SK-N-SH (cell line): ENCODE measurements around the gene IDI2. TPM values are rescaled to one million over a fixed set of nuclear protein-coding genes. Genes with fewer than 3 reads are reported as not detected.

Source experiments
- CTCF ChIA-PET: fragments of 300-600, 350-600 bp; formaldehyde crosslinking; extraction: SDS; loops from one replicate; lab custom pipeline; 2021; lab: Yijun Ruan, JAX
- POLR2A ChIA-PET: fragments of 350-600 bp; sonication (Branson Sonifier 250); formaldehyde crosslinking; extraction: SDS; loops from one replicate; lab custom pipeline; 2020; ENCODE audit warnings: antibody characterized with exemption, inconsistent platforms; lab: Yijun Ruan, JAX
- DNase-seq: peaks from one replicate; pipeline ENCODE4 v3.0.0; 2012
- H2AFZ ChIP-seq: fragments of 200-600 bp; sonication (generic); 2 replicates; pipeline ENCODE4 v1.8.1; 2016; ENCODE audit warnings: antibody characterized with exemption, mild to moderate bottlenecking, low read depth
- H3F3A ChIP-seq: fragments of 200-600 bp; sonication (generic); replicated peaks from 2 replicates; pipeline ENCODE3; 2016; ENCODE audit warnings: antibody characterized with exemption, mild to moderate bottlenecking; ENCODE audit not compliant: insufficient read depth
- H3K27ac ChIP-seq, 2 experiments: fragments of 200-500 bp in 1 of 2; fragments of 200-600 bp in 1 of 2; sonication (Bioruptor generic) in 1 of 2; sonication (generic), shearing (Covaris generic) in 1 of 2; 2 replicates each; pipeline versions ENCODE4 v1.5.1 to v1.6.1; 2014 to 2016; ENCODE audit warnings: low read depth in 2 of 2, inconsistent platforms in 1 of 2, low read length in 1 of 2, mild to moderate bottlenecking in 1 of 2, mixed read lengths in 1 of 2
- H3K27me3 ChIP-seq: fragments of 200-600 bp; sonication (generic), shearing (Covaris generic); 2 replicates; pipeline ENCODE4 v1.6.1; 2016; ENCODE audit warnings: mixed run types; ENCODE audit not compliant: insufficient read depth
- H3K36me3 ChIP-seq, 2 experiments: fragments of 200-500 bp in 1 of 2; fragments of 200-600 bp in 1 of 2; sonication (Bioruptor generic) in 1 of 2; sonication (generic) in 1 of 2; replicated peaks in 1 of 2; 2 replicates each; pipeline versions ENCODE3 to v1.5.1; 2014 to 2016; ENCODE audit warnings: low read length in 1 of 2, mild to moderate bottlenecking in 1 of 2; ENCODE audit not compliant: insufficient read depth in 2 of 2, control insufficient read depth in 1 of 2
- H3K4me1 ChIP-seq, 2 experiments: fragments of 200-500 bp in 1 of 2; fragments of 200-600 bp in 1 of 2; sonication (Bioruptor generic) in 1 of 2; sonication (generic), shearing (Covaris generic) in 1 of 2; 2 replicates each; pipeline versions ENCODE4 v1.5.1 to v1.6.1; 2014 to 2016; ENCODE audit warnings: low read depth in 1 of 2, low read length in 1 of 2, mixed run types in 1 of 2; ENCODE audit not compliant: insufficient read depth in 2 of 2, control insufficient read depth in 1 of 2
- H3K4me2 ChIP-seq: fragments of 200-600 bp; sonication (generic), shearing (Covaris generic); 2 replicates; pipeline ENCODE4 v1.6.1; 2017; ENCODE audit warnings: mixed run types
- H3K4me3 ChIP-seq, 2 experiments: fragments of 200-500 bp in 1 of 2; fragments of 200-600 bp in 1 of 2; sonication (Bioruptor generic) in 1 of 2; sonication (generic), shearing (Covaris generic) in 1 of 2; 2 replicates each; pipeline versions ENCODE4 v1.5.1 to v1.8.1; 2014 to 2016; ENCODE audit warnings: low read depth in 2 of 2, inconsistent platforms in 1 of 2, low read length in 1 of 2, mild to moderate bottlenecking in 1 of 2, mixed read lengths in 1 of 2, moderate library complexity in 1 of 2
- H3K79me2 ChIP-seq: fragments of 200-600 bp; sonication (generic); 2 replicates; pipeline ENCODE4 v1.8.1; 2017; ENCODE audit warnings: mild to moderate bottlenecking; ENCODE audit not compliant: insufficient read depth
- H3K9ac ChIP-seq: fragments of 200-600 bp; sonication (generic); 2 replicates; pipeline ENCODE4 v1.6.1; 2017; ENCODE audit warnings: mixed run types
- H3K9me2 ChIP-seq: fragments of 200-600 bp; sonication (generic); 2 replicates; pipeline ENCODE4 v1.6.1; 2017; ENCODE audit warnings: mixed run types
- H3K9me3 ChIP-seq: fragments of 200-600 bp; sonication (generic); 2 replicates; pipeline ENCODE4 v1.6.1; 2017; ENCODE audit warnings: mixed run types, mild to moderate bottlenecking, moderate library complexity
- H4K20me1 ChIP-seq: fragments of 200-600 bp; sonication (generic); 2 replicates; pipeline ENCODE4 v1.6.1; 2017; ENCODE audit warnings: mild to moderate bottlenecking, mixed run types; ENCODE audit not compliant: insufficient read depth
- CTCF ChIP-seq: fragments of 200-600 bp; sonication (generic); IDR thresholded peaks from 2 replicates; pipeline ENCODE4 v1.6.1; 2017; ENCODE audit warnings: antibody characterized with exemption, mild to moderate bottlenecking, moderate library complexity
- ELF1 ChIP-seq: IDR thresholded peaks from 2 replicates; pipeline ENCODE4 v1.4.0; 2012
- EP300 ChIP-seq, 2 experiments: IDR thresholded peaks; 2 replicates each; pipeline versions ENCODE4 v1.4.0 to v1.6.1; 2012; ENCODE audit warnings: borderline replicate concordance in 1 of 2, low read depth in 1 of 2, low read length in 1 of 2
- EZH2phosphoT487 ChIP-seq: fragments of 200-600 bp; sonication (generic); IDR thresholded peaks from 2 replicates; pipeline ENCODE4 v1.6.1; 2017; ENCODE audit warnings: low read depth, mixed run types, mild to moderate bottlenecking, antibody characterized with exemption, moderate library complexity, borderline replicate concordance
- FOSL2 ChIP-seq: IDR thresholded peaks from 2 replicates; pipeline ENCODE4 v1.4.0; 2012; ENCODE audit warnings: low read depth, mild to moderate bottlenecking, moderate library complexity, borderline replicate concordance
- FOXJ3 ChIP-seq: sonication (generic); formaldehyde crosslinking; IDR thresholded peaks from 2 replicates; pipeline ENCODE4 v1.5.1; 2020; ENCODE audit warnings: mild to moderate bottlenecking, missing genetic modification reagents
- IRF3 ChIP-seq: fragments of 150-350 bp; IDR thresholded peaks from 2 replicates; pipeline ENCODE4 v1.6.1; 2016; ENCODE audit warnings: mild to moderate bottlenecking, low read depth, low read length
- MAX ChIP-seq: IDR thresholded peaks from 2 replicates; pipeline ENCODE4 v1.4.0; 2012; ENCODE audit warnings: low read depth
- MEF2A ChIP-seq: IDR thresholded peaks from 2 replicates; pipeline ENCODE4 v1.4.0; 2012; ENCODE audit warnings: low read depth, borderline replicate concordance
- MXI1 ChIP-seq: IDR thresholded peaks from 2 replicates; pipeline ENCODE4 v1.6.1; 2012; ENCODE audit warnings: mild to moderate bottlenecking, low read depth, low read length, improper control_type of control experiment
- PBX3 ChIP-seq: IDR thresholded peaks from 2 replicates; pipeline ENCODE4; 2012
- RAD21 ChIP-seq: IDR thresholded peaks from 2 replicates; pipeline ENCODE4 v1.6.1; 2012; ENCODE audit warnings: mild to moderate bottlenecking, low read length
- SMC3 ChIP-seq: IDR thresholded peaks from 2 replicates; pipeline ENCODE4 v1.6.1; 2012; ENCODE audit warnings: low read depth, low read length, improper control_type of control experiment
- TAF1 ChIP-seq: IDR thresholded peaks from 2 replicates; pipeline ENCODE4 v1.6.1; 2012; ENCODE audit warnings: low read depth, mild to moderate bottlenecking, low read length, moderate library complexity, borderline replicate concordance
- TCF12 ChIP-seq: IDR thresholded peaks from 2 replicates; pipeline ENCODE4 v1.4.0; 2012
- USF1 ChIP-seq: IDR thresholded peaks from 2 replicates; pipeline ENCODE4 v1.4.0; 2012; ENCODE audit warnings: low read depth, borderline replicate concordance
- USF2 ChIP-seq: fragments of 150-350 bp; IDR thresholded peaks from 2 replicates; pipeline ENCODE4 v1.6.1; 2017; ENCODE audit warnings: antibody characterized with exemption, low read length, low read depth, borderline replicate concordance
- WGBS: methylation state at CpG from one replicate; pipeline ENCODE4 v1.1.6; 2017; ENCODE audit warnings: low lambda C conversion rate; 5-methylcytosine and 5-hydroxymethylcytosine counted together
- polyA plus RNA-seq, 3 experiments: library from polyadenylated mRNA; depleted of rRNA; stranded (reverse); fragments of >200 nt; gene quantifications; 2 replicates each; pipeline ENCODE4 v1.2.3, GENCODE V29; 2012

IDI2 gene
- not detected in 2 replicates for polyA plus RNA-seq (2012; rRNA removed)
- not detected in 2 replicates for polyA plus RNA-seq (2012; cell fraction: cytosol; rRNA removed)
- polyA plus RNA-seq (2012; cell fraction: nucleus; rRNA removed), result not detected in 2 replicates

GRCh38 chr10:1025683-1026082 is at the start of gene IDI2:
IDI2 (minus strand) TSS chr10:1025859; CDS start chr10:1024723, 1,136 bp downstream.
- Histone ChIP-seq H3K27me3 (no peaks in the 10 kb centered on the region), H3K4me3 (no peak within 1 kb of the TSS), H3K27ac (no peak within 1 kb of the TSS), H3F3A (no peaks in the 10 kb centered on the region), H3K79me2 (no peaks in the 10 kb centered on the region), H3K9me3 (no peaks in the 10 kb centered on the region)
- TF ChIP-seq FOXJ3 (CRISPR knock-in tag) (no peak), IRF3 (no peak), MXI1 (no peak), MAX (no peak), CTCF (no peak), TAF1 (no peak), RAD21 (no peak), PBX3 (no peak)
- TF ChIP-seq, all 33 proteins: peak for 0
- Histone ChIP-seq H3K4me2 (no peak within 1 kb of the TSS), H3K36me3 (peaks cover 0 to 2% of the 10 kb centered on the region in 2 experiments), H4K20me1 (no peaks in the 10 kb centered on the region), H2AFZ (no peak within 1 kb of the TSS), H3K9me2 (no peaks in the 10 kb centered on the region), H3K9ac (no peak within 1 kb of the TSS), H3K4me1 (peaks cover 0 to 3% of the 10 kb centered on the region in 2 experiments; a peak in 2 of 4 replicates)
- WGBS, result 57% methylated on average over 1 of the region's 1 CpG
- ChIA-PET POLR2A (no interaction called here), CTCF (interaction anchor here (0.7 kb wide), 1 partner anchor 36 kb away, joined by 4 read pairs; no protein-coding TSS in a partner anchor)
- DNase-seq, result no peak

GRCh38 chr10:1074748-1075308 is 49.2 kb upstream of the IDI2 start:
- no peak overlapping the region for H3K9ac ChIP-seq
- CTCF ChIA-PET, result interaction anchor here (0.6 to 1.2 kb wide), 3 partner anchors 9 to 87 kb away, joined by 3 to 4 read pairs (median 3); partner anchors contain the start of gene GTPBP4
- H3K4me3 ChIP-seq, result no peak overlapping the region
- peak; percentile 32 for DNase-seq
- no peaks in the 10 kb centered on the region for H3K4me1 ChIP-seq
- 96% methylated on average over 18 of the region's 18 CpGs for WGBS
- H3K36me3 ChIP-seq, result peaks cover 24 to 31% of the 10 kb centered on the region in 2 experiments
- H3K27ac ChIP-seq, result no peak overlapping the region
- peaks cover 34% of the 10 kb centered on the region for H3K79me2 ChIP-seq
- H3F3A ChIP-seq, result peaks cover 4% of the 10 kb centered on the region
- POLR2A ChIA-PET, result interaction anchor here (1.1 kb wide), 1 partner anchor 87 kb away, joined by 3 read pairs; no protein-coding TSS in a partner anchor
- H3K4me2 ChIP-seq, result no peak overlapping the region
- H3K9me2 ChIP-seq, result no peaks in the 10 kb centered on the region
- no peak overlapping the region for H2AFZ ChIP-seq
- no peaks in the 10 kb centered on the region; the same call in 1 of the 2 replicates for H4K20me1 ChIP-seq
- H3K27me3 ChIP-seq, result no peaks in the 10 kb centered on the region
- H3K9me3 ChIP-seq, result no peaks in the 10 kb centered on the region
- TF ChIP-seq EZH2phosphoT487 (no peak), MXI1 (no peak), CTCF (peak; percentile 34), USF2 (no peak), ELF1 (no peak), FOSL2 (no peak), SMC3 (no peak), TCF12 (no peak), MEF2A (no peak), RAD21 (peak; percentile 57), USF1 (no peak), EP300 (IDR thresholded peaks at IDR 0.05; ENCODE audit: borderline replicate concordance in 1 of 2, low read depth in 1 of 2, low read length in 1 of 2) (no peak)
